ENCODE measurements around the gene SYNM.
"Not testable (repeated sequence)": the region's sequence is repeated elsewhere in the genome, so short reads cannot be mapped to it uniquely, and the experiment has no call there.

The SYNM gene

GRCh38 chr15:99109555-99110021 is 4.7 kb downstream of the SYNM start:
- no peak for DNase-seq

GRCh38 chr15:99110093-99110492 is 5.2 kb downstream of the SYNM start:
- DNase-seq, result no peak

GRCh38 chr15:99110581-99111320 is 5.9 kb downstream of the SYNM start:
- no peak for DNase-seq

GRCh38 chr15:99111641-99112040 is 6.8 kb downstream of the SYNM start:
- DNase-seq, result not testable (repeated sequence)

GRCh38 chr15:99113547-99114271 is 8.8 kb downstream of the SYNM start:
- DNase-seq, result no peak

GRCh38 chr15:99114511-99115299 is 9.8 kb downstream of the SYNM start:
- no peak for DNase-seq

GRCh38 chr15:99115300-99116215 is 10.7 kb downstream of the SYNM start:
- DNase-seq, result no peak

- no peak for DNase-seq
Observed at GRCh38 chr15:99117111-99117510, 12.2 kb downstream of the SYNM start.

- DNase-seq, result no peak
Observed at GRCh38 chr15:99117563-99118257, 12.8 kb downstream of the SYNM start.

- DNase-seq, result no peak
Observed at GRCh38 chr15:99118258-99118632, 13.4 kb downstream of the SYNM start.

GRCh38 chr15:99118801-99119546 is 14.1 kb downstream of the SYNM start:
- no peak for DNase-seq

GRCh38 chr15:99120050-99120777 is 15.3 kb downstream of the SYNM start:
- DNase-seq, result no peak

- no peak for DNase-seq
Observed at GRCh38 chr15:99121207-99121606, 16.3 kb downstream of the SYNM start.

- DNase-seq, result no peak
Observed at GRCh38 chr15:99121691-99122410, 17.0 kb downstream of the SYNM start.

GRCh38 chr15:99122831-99123712 is 18.2 kb downstream of the SYNM start:
- no peak for DNase-seq

GRCh38 chr15:99123713-99124451 is 19.0 kb downstream of the SYNM start:
- DNase-seq, result no peak

- DNase-seq, result no peak
Observed at GRCh38 chr15:99124641-99125040, 19.8 kb downstream of the SYNM start.

Data from activated CD4-positive, alpha-beta T cell treated with anti-CD3 and anti-CD28 coated beads, Interleukin-2, amount 50 U/mL, for 1 hour (primary cell).